GM23248 (cell line): Measurements from ENCODE around the gene CA11. TPM values are rescaled to one million over a fixed set of nuclear protein-coding genes. Genes with fewer than 3 reads are reported as not detected.

Experiments used
- DNase-seq: peaks from one replicate; pipeline ENCODE4 v3.0.0-alpha.2; 2015
- H2AFZ ChIP-seq: fragments of 200-600 bp; sonication (generic); 2 replicates; pipeline ENCODE4 v1.6.1; 2016; ENCODE audit warnings: antibody characterized with exemption
- H3F3A ChIP-seq: fragments of 200-600 bp; sonication (generic); 2 replicates; pipeline ENCODE4 v1.6.1; 2016; ENCODE audit warnings: mild to moderate bottlenecking, antibody characterized with exemption, mixed run types; ENCODE audit not compliant: insufficient read depth
- H3K27ac ChIP-seq: fragments of 200-600 bp; sonication (generic); 2 replicates; pipeline ENCODE4 v1.5.1; 2016; ENCODE audit warnings: mild to moderate bottlenecking
- H3K27me3 ChIP-seq: fragments of 200-600 bp; sonication (generic); replicated peaks from 2 replicates; pipeline ENCODE4 v1.6.1; 2016; ENCODE audit warnings: mild to moderate bottlenecking; ENCODE audit not compliant: insufficient read depth
- H3K36me3 ChIP-seq: fragments of 200-600 bp; sonication (generic); 2 replicates; pipeline ENCODE4 v1.6.1; 2016; ENCODE audit warnings: low read depth, mild to moderate bottlenecking
- H3K4me1 ChIP-seq: fragments of 200-600 bp; sonication (generic); 2 replicates; pipeline ENCODE4 v1.6.1; 2016; ENCODE audit warnings: mild to moderate bottlenecking; ENCODE audit not compliant: insufficient read depth
- H3K4me2 ChIP-seq: fragments of 200-600 bp; sonication (generic); one replicate; pipeline ENCODE4 v1.6.1; 2016; ENCODE audit warnings: mild to moderate bottlenecking; ENCODE audit not compliant: unreplicated experiment
- H3K4me3 ChIP-seq: fragments of 200-600 bp; sonication (generic); 2 replicates; pipeline ENCODE4 v1.5.1; 2016; ENCODE audit warnings: mild to moderate bottlenecking
- H3K79me2 ChIP-seq: fragments of 200-600 bp; sonication (generic); 2 replicates; pipeline ENCODE4 v1.6.1; 2016; ENCODE audit warnings: mild to moderate bottlenecking; ENCODE audit not compliant: insufficient read depth
- H3K9ac ChIP-seq: fragments of 200-600 bp; sonication (generic); 2 replicates; pipeline ENCODE4 v1.6.1; 2016; ENCODE audit warnings: mild to moderate bottlenecking
- H3K9me2 ChIP-seq: fragments of 200-600 bp; sonication (generic); 2 replicates; pipeline ENCODE4 v1.6.1; 2016; ENCODE audit warnings: mixed run types, mild to moderate bottlenecking, moderate library complexity; ENCODE audit not compliant: insufficient read depth
- H3K9me3 ChIP-seq: fragments of 200-600 bp; sonication (generic); one replicate; pipeline ENCODE4 v1.6.1; 2017; ENCODE audit warnings: low read depth
- H4K20me1 ChIP-seq: fragments of 200-600 bp; sonication (generic); 2 replicates; pipeline ENCODE4 v1.6.0; 2016; ENCODE audit not compliant: insufficient read depth
- EZH2 ChIP-seq: fragments of 200-600 bp; sonication (generic); IDR thresholded peaks from 2 replicates; pipeline ENCODE4 v1.6.1; 2018; ENCODE audit warnings: antibody characterized with exemption, mild to moderate bottlenecking; ENCODE audit not compliant: insufficient read depth, poor library complexity, severe bottlenecking
- EZH2phosphoT487 ChIP-seq: fragments of 200-600 bp; sonication (generic); IDR thresholded peaks from 2 replicates; pipeline ENCODE4 v1.6.1; 2018; ENCODE audit warnings: antibody characterized with exemption, moderate library complexity, mild to moderate bottlenecking, low read depth; ENCODE audit not compliant: insufficient read depth
- WGBS, 2 experiments: methylation state at CpG; one replicate each; pipeline ENCODE4 v1.1.6; 2015 to 2017; ENCODE audit warnings: low lambda C conversion rate in 2 of 2, low coverage in 1 of 2; ENCODE audit errors: missing lambda C conversion rate in 2 of 2; 5-methylcytosine and 5-hydroxymethylcytosine counted together
- in situ Hi-C: fragments of 300-500 bp; cut with MboI; formaldehyde crosslinking; loops from 2 replicates; pipeline ENCODE4 v1.15.0; 2020
- polyA plus RNA-seq: library from polyadenylated mRNA; unstranded; fragments of >200 nt; fragmentation: Nextera tagmentation; extraction: Ambion mirVana; gene quantifications from 2 replicates; pipeline ENCODE4 v1.2.1, GENCODE V29; 2016
- total RNA-seq: library from RNA; depleted of rRNA; stranded (reverse); fragments of >200 nt; shearing (Covaris generic); gene quantifications from 2 replicates; pipeline ENCODE4 v1.2.3, GENCODE V29; 2014

The CA11 gene
- total and polyA plus RNA-seq, 2 experiments from 2014 or later: 1.1 to 2.7 TPM

DNA sequence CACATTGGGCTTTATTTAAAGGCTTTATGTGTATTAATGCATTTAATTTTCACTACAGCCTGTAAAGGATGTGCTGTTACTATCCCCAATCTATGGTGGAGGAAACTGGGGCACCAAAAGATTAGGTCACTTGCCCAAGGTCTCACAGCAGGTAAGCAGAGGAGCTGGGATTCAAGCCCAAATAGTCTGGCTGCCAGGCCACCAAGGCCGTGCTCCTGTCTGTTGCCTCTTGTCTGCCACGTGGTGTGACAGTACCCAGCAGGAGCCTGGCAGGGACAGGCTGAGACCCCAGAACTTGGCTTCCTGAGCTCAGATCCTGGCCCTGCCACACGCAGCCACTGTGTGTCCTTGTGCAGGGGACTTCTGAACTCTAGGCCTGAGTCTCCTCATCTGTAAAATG lies 22.3 kb upstream of the CA11 start:
- no peak for DNase-seq
- no peaks in the 10 kb centered on the region for H4K20me1 ChIP-seq
- no peaks in the 10 kb centered on the region for H3K9me3 ChIP-seq
- WGBS, 2 experiments: 41 to 53% methylated on average over 2 to 3 of the region's 3 CpGs
- no peaks in the 10 kb centered on the region for H3K79me2 ChIP-seq
- TF ChIP-seq EZH2 (no peak), EZH2phosphoT487 (no peak)
- H3K9ac ChIP-seq: no peak overlapping the region
- in situ Hi-C loops: no loop called here
- no peak overlapping the region for H3K4me3 ChIP-seq
- H3K36me3 ChIP-seq: no peaks in the 10 kb centered on the region
- no peak overlapping the region for H3K4me2 ChIP-seq
- H3K9me2 ChIP-seq: no peaks in the 10 kb centered on the region
- no peaks in the 10 kb centered on the region for H3K4me1 ChIP-seq
- H3K27me3 ChIP-seq: no peaks in the 10 kb centered on the region
- H2AFZ ChIP-seq: no peak overlapping the region
- no peak overlapping the region for H3K27ac ChIP-seq
- no peaks in the 10 kb centered on the region for H3F3A ChIP-seq

DNA sequence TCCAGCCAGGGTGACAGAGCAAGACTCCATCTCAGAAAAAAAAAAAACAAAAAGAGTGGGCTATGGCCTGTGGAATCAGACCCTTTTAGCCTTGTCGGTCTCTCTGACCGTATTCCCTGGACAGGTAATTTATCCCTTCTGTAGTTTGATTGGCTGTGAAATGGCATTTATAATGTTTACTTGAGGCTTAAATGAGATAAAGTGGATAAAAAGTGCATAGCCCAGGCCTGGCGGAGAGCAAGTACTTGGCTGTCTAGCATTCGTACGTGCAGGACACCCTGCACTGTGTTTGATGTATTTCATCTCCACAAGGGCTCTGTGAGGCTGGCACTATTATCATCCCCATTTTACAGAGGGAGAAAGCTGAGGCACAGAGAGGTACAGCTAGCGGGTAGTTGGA lies 19.8 kb upstream of the CA11 start:
- in situ Hi-C loops: no loop called here
- H3K36me3 ChIP-seq: no peaks in the 10 kb centered on the region
- DNase-seq: no peak
- no peak overlapping the region for H3K27ac ChIP-seq
- no peak overlapping the region for H3K4me3 ChIP-seq
- no peak overlapping the region for H3K4me2 ChIP-seq
- no peaks in the 10 kb centered on the region for H3K79me2 ChIP-seq
- no peak for TF ChIP-seq EZH2
- TF ChIP-seq EZH2phosphoT487: no peak
- H3K9me3 ChIP-seq: no peaks in the 10 kb centered on the region
- no peaks in the 10 kb centered on the region for H3K9me2 ChIP-seq
- WGBS, 2 experiments: 75 to 79% methylated on average over 6 of the region's 6 CpGs
- H3K9ac ChIP-seq: no peak overlapping the region
- no peaks in the 10 kb centered on the region for H4K20me1 ChIP-seq
- no peaks in the 10 kb centered on the region for H3F3A ChIP-seq
- H3K27me3 ChIP-seq: no peaks in the 10 kb centered on the region
- H3K4me1 ChIP-seq: no peaks in the 10 kb centered on the region
- H2AFZ ChIP-seq: no peak overlapping the region

GRCh38 chr19:48664476-48664875 lies 18.5 kb upstream of the CA11 start:
- H3F3A ChIP-seq: no peaks in the 10 kb centered on the region
- H3K27ac ChIP-seq: no peak overlapping the region
- no peak overlapping the region for H3K4me2 ChIP-seq
- DNase-seq: no peak
- H3K9ac ChIP-seq: no peak overlapping the region
- H2AFZ ChIP-seq: no peak overlapping the region
- WGBS, 2 experiments: 78 to 84% methylated on average over 14 of the region's 14 CpGs
- no peaks in the 10 kb centered on the region for H3K79me2 ChIP-seq
- no peaks in the 10 kb centered on the region for H3K4me1 ChIP-seq
- no peak overlapping the region for H3K4me3 ChIP-seq
- H3K27me3 ChIP-seq: no peaks in the 10 kb centered on the region
- TF ChIP-seq EZH2phosphoT487 (no peak), EZH2 (no peak)
- H4K20me1 ChIP-seq: no peaks in the 10 kb centered on the region
- H3K9me3 ChIP-seq: no peaks in the 10 kb centered on the region
- in situ Hi-C loops: no loop called here
- no peaks in the 10 kb centered on the region for H3K36me3 ChIP-seq
- H3K9me2 ChIP-seq: no peaks in the 10 kb centered on the region

- Histone ChIP-seq H2AFZ (no peak overlapping the region), H3K4me1 (no peaks in the 10 kb centered on the region), H3K4me2 (no peak overlapping the region), H4K20me1 (no peaks in the 10 kb centered on the region), H3K79me2 (no peaks in the 10 kb centered on the region), H3K9me3 (no peaks in the 10 kb centered on the region), H3K9ac (no peak overlapping the region), H3K27me3 (no peaks in the 10 kb centered on the region), H3K4me3 (no peak overlapping the region), H3K36me3 (no peaks in the 10 kb centered on the region), H3K27ac (no peak overlapping the region), H3F3A (no peaks in the 10 kb centered on the region), H3K9me2 (no peaks in the 10 kb centered on the region)
- in situ Hi-C loops: no loop called here
- DNase-seq: no peak
- TF ChIP-seq EZH2phosphoT487 (no peak), EZH2 (no peak)
- WGBS, 2 experiments: 58 to 65% methylated on average over 4 of the region's 4 CpGs
These were observed 17.7 kb upstream of the CA11 start for GRCh38 chr19:48663667-48664066.

DNA sequence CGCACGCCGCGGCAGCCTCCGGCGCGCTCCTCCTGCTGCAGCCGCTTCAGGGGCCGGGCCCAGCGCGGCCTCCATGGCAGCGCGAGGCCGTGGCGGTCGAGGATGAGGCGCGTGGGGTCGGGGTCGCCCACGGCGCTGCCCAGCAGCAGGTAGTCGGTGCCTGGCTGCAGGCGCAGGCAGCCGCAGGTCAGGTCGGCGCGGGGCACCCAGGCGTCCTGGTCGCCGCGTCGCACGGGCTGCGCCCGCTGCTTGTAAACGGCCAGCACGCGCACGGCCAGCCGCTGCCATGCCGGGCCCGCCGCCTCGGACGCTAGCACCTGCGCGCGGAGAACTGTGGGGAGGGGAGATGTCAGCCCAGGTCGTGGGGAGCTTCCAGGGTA lies 15.7 kb upstream of the CA11 start:
- in situ Hi-C loops: no loop called here
- Histone ChIP-seq H3K9me3 (no peaks in the 10 kb centered on the region), H3K4me3 (no peak overlapping the region), H3K36me3 (no peaks in the 10 kb centered on the region), H3K4me1 (peaks cover 4% of the 10 kb centered on the region; the same call in 1 of the 2 replicates), H3F3A (peaks cover 16% of the 10 kb centered on the region), H3K4me2 (no peak overlapping the region), H3K27me3 (no peaks in the 10 kb centered on the region), H4K20me1 (no peaks in the 10 kb centered on the region), H3K9me2 (no peaks in the 10 kb centered on the region), H3K9ac (no peak overlapping the region), H3K27ac (no peak overlapping the region), H2AFZ (no peak overlapping the region), H3K79me2 (no peaks in the 10 kb centered on the region)
- no peak for DNase-seq
- TF ChIP-seq EZH2: no peak
- no peak for TF ChIP-seq EZH2phosphoT487
- 91 to 95% methylated on average over 27 to 50 of the region's 50 CpGs for WGBS, 2 experiments
